NCI-H774 (cell line): ENCODE measurements around the gene ATP5IF1.

ENCODE experiments used
- DNase-seq: peaks from one replicate; lab custom pipeline; 2025; lab: John Stamatoyannopoulos, UW

Gene ATP5IF1

DNA sequence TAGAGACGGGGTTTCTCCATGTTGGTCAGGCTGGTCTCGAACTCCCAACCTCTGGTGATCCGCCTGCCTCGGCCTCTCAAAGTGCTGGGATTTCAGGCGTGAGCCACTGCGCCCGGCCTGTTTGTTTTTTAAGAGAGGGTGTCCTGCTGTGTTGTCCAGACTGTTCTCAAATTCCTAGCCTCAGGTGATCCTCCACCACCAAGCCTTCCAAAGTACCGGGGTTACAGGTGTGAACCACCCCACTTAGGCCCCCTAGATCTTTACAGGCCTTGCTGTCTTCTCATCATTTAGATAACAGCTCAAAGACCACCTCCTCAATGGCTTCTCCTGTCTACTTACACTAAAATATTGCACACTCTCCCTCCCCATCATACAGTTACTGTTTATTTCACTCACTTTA is 29.7 kb downstream of the ATP5IF1 start:
- no peak for DNase-seq

DNA sequence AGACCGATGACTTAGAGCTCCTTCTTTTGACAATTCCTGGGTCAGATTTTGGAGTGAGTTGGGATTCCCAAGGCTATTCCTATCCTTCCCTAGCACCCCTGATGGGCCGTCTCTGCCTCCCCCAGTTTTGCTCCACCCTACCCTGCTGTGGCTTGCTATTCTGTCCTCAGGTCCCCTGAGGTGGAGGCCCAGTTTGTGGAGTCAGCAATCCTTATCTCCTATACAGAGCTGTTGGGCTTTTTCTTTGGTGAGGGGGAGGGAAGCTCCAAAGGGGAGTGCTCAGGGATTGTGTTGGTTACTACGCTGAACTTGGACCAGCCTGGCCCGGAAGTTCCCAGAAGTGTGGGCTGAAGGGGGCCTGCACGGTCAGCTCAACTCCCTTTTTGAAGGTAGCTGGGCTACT is 31.0 kb downstream of the ATP5IF1 start:
- DNase-seq: no peak

DNA sequence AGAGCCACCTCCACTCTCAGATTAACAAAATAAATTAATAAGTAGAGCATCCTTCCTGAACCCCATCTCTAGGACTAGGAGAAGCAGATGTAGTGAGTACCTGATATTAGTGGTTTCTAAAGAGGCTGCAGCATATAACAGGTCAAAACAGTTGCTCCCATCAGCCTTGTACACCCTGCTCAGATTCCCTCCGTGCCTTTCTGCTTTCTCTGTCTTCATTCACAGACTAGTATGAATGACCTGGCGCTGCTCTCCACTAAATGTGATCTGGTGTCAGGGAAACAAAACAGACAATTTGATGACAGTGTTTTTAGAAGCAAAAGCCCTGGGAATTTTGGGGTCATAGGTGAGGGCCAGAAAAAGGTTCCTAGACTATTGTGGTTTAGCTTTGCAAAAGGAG is 31.7 kb downstream of the ATP5IF1 start:
- no peak for DNase-seq

DNA sequence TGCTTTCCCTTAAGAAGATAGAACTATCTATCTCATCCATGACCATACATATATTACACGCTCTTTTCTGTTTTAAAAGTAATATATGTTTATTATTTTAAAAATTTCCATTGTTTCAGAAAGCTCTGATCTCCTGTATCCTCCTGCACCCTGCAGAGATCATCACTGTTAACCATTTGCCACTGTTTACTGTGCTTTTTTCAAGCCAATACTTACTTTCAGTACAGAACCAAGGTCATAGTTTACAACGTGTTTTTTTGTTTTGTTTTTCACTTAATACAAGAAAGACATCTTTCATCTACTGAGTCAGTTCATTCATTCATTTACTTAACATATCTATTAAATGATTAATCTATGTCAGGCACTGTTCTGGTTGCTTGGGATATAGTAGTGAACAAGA is 33.6 kb downstream of the ATP5IF1 start:
- no peak for DNase-seq

DNA sequence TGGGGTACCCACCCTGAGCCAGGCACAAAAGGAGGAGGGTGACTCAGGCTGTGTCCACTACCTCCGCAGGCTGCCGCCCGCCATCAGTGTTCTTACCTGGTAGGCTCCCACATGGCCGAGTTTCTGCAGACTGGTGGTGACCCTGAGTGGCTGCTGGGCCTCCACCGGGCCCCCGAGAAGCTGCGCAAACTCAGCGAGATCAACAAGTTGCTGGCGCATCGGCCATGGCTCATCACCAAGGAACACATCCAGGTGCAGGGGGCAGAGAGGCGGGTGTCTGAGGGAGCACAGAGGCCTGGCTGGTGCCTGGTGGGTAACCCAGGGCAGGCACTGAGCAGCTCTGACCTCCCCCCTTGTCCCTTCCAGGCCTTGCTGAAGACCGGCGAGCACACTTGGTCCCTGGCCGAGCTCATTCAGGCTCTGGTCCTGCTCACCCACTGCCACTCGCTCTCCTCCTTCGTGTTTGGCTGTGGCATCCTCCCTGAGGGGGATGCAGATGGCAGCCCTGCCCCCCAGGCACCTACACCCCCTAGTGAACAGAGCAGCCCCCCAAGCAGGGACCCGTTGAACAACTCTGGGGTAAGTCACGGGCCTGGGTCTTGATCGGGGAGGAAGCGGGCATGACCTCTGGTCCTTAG is 36.4 kb downstream of the ATP5IF1 start:
- no peak for DNase-seq

DNA sequence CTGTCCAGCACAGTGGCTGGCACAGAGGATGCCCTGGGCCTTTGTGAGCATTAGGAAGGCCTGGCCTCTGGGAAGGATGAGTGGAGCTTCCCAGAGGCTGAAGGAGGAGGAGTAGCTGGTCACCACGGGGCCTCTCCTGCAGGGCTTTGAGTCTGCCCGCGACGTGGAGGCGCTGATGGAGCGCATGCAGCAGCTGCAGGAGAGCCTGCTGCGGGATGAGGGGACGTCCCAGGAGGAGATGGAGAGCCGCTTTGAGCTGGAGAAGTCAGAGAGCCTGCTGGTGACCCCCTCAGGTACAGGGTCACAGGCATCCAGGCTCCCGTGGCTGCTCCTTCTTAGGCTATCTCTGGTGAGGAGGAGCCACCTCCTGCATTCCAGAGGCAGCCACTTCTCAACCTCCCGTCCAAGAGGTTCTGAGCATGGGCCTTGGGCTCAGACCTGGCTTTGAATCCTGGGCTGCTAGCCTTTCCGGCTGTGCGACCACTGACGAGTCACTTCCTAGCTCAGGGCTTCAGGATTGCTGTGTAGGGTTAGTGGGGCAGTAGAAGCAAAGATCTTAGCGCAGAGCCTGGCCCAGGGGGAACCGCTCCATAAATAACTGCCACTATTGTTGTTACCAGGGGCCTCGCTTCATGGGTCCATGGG is 37.4 kb downstream of the ATP5IF1 start:
- no peak for DNase-seq

DNA sequence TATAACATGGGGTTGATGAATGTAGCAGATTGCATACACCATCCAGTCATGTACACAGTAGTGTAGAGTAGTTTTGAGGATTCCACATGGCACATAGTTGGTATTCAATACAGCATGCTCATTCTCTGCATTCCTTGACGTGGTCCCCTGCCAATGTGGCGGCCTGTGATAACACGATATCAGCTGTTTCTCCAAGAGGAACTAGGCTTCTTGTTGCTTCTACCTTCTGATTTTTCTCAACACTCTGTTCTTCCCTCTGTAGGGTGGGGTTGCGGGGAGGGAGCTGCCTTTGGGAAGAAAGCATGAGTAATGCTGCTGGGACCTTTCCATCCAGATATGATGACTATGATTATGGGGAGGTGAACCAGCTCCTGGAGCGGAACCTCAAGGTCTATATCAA is 42.8 kb downstream of the ATP5IF1 start:
- no peak for DNase-seq

DNA sequence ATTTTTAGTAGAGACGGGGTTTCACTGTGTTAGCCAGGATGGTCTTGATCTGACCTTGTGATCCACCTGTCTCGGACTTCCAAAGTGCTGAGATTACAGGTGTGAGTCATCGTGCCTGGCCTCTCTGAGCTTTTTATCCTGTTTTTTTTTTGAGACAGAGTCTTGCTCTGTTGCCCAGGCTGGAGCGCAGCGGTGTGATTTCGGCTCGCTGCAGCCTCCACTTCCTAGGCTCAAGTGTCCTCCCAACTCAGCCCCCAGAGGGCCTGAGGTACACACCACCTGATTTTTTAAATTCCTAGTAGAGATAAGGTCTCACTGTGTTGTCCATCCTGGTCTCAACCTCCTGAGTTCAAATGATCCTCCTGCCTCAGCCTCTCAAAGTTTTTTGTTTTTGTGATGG is 43.8 kb downstream of the ATP5IF1 start:
- DNase-seq: no peak

DNA sequence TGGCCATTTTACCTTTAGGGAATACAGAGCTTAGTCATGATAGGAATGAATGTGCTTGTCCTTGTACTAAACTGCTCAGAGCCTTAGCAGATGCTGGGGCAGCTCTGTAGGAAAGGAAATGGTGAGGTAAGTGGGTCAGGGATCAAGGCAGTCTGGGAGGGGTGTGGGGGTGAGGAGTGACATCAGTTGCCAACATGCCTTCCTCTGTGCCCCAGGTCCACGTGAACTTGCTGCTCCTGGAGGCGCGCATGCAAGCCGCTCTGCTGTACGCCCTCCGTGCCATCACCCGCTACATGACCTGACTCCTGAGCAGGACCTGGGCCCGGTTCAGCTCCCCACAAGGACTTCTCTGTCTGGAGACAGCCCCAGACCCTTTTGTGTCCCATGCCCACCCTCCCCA is 44.6 kb downstream of the ATP5IF1 start:
- DNase-seq: no peak

DNA sequence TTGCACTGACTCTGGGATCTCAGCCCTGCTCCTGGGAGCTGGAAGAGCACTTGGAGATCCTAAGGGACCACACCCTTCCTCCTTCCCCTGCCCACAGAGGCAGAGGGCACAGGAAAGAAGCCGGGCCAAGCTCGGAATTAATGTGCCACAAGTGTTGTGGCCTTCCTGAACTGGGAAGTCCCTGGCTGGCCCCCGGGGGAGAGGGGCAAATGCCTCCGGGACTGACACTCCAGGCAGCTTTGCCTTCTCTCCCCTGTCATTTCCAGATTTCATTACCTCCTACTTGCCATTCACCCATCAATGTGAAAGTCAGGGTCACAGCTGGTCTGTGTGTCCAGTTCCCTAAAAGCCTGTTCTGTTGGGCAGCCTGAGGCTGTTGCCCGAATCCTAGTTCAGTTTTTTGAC is 45.1 kb downstream of the ATP5IF1 start:
- DNase-seq: no peak

DNA sequence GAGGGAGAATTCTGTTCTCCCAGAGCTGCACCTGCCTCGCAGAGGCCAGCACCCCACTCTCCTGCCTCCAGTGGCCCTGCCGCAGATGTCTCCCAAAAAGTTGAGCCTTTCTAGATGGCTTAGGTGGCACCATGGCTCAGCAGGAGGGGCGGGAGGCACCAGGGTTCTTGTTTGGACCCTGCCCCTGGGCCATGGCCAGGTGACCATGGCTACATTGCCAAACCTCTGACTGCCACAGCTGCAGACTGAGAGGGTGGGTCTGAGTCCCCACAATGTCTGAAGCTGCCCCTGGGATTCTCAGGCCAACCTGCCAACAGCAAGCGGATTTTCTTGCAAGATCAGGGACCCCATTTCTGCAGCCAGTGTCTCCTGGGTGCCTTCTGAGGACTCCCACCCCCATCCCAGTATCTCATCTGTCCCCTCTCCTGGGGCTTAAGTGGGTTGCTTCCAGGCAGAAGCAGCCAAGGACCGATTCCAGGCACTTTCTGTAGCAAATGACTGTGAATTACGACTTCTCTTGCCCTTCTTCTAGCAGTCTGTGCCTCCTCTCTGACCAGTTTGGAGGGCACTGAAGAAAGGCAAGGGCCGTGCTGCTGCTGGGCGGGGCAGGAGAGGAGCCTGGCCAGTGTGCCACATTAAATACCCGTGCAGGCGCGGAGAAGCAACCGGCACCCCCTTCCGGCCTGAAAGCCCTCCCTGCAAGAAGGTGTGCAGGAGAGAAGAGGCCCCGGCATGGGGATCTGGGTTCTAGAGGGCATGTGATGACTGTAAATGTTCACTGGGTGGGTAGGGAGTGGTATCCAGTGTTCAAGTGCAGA is 45.9 kb downstream of the ATP5IF1 start:
- DNase-seq: no peak

DNA sequence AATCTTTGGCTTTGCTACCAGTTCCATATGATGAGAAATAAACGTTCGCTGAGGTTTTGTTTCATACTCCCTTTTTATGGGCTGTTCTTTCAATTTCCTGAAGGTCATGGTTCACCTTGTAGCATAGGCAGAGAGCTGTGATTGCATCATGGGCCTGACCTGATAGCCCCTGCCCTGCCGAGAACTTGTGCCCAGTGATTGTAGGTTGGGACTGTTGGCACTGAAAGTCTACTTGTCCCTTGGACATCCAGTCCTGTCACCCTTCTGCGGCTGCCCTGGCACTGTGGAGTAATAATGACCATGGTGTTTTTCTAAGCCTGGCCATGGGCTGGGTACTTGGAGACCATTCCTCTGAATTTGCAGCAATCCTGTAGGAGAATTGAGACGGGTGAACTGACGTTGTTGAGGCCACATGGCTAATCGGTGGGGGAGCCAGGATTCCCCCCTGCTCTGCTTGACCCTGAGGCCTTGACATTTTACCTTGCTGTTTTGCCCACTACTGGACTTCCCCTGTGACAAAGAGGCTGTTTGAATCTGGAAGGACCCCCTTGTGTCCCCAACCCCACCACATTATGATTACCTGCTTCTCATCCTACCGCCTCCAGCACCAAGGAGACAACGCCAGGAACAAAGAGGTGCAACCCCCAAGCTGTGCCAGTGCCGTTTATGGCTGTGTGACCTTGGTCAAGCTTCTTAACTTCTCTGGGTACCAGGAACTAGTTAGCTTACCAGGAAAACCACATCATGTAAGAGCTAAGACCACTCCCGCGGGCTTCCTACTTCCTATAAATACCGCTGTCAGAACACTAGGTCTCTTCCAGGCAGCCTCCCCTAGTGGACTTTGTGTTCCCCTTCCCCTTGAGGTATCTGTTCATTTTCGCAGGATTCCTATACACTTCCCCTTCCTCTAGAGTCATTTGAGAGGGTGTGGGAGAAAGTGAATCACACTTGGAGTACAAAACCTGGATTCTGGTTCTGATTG is 46.8 kb downstream of the ATP5IF1 start:
- no peak for DNase-seq

DNA sequence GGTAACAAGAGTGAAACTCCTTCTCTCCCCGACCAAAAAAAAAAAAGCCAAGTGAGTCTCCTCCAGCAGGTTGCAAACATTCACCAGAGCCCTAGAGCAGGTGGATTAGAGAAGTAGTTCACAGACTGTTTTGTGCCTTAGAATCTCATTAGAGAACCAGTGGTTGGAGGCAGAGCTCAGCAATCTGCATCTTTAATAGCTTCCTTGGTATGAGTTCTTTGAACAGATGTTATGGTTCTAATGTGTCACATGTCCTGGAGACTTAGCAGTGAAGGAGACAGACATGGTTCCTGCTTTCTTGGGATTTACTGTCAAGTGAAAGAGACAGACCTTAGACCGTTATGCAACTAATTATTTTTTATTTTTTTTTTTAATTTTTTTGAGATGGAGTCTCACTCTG is 50.2 kb downstream of the ATP5IF1 start:
- DNase-seq: no peak
